Endodermal cell (in vitro differentiated cells): ENCODE data around the gene RTL1. TPM values are rescaled to one million over a fixed set of nuclear protein-coding genes. Genes with fewer than 3 reads are reported as not detected.

Experiments
- DNase-seq: peaks from one replicate; pipeline ENCODE4 v3.0.0-alpha.2; 2017
- H3K27ac ChIP-seq: 2 replicates; pipeline ENCODE4 v1.5.1; 2013; ENCODE audit warnings: mild to moderate bottlenecking, low read depth, low read length, moderate library complexity
- H3K27me3 ChIP-seq: 2 replicates; pipeline ENCODE4 v1.6.1; 2013; ENCODE audit warnings: mild to moderate bottlenecking, low read length, moderate library complexity; ENCODE audit not compliant: insufficient read depth, control insufficient read depth, poor library complexity, severe bottlenecking
- H3K36me3 ChIP-seq: 2 replicates; pipeline ENCODE4 v1.7.0; 2013; ENCODE audit warnings: mild to moderate bottlenecking, low read length, moderate library complexity; ENCODE audit not compliant: control insufficient read depth, insufficient read depth
- H3K4me1 ChIP-seq: one replicate; pipeline ENCODE4 v1.7.0; 2013; ENCODE audit warnings: low read length; ENCODE audit not compliant: control insufficient read depth, insufficient read depth
- H3K4me3 ChIP-seq: 2 replicates; pipeline ENCODE4 v1.5.1; 2013; ENCODE audit warnings: mild to moderate bottlenecking, low read length, moderate library complexity
- H3K9ac ChIP-seq: 2 replicates; pipeline ENCODE4 v1.6.1; 2013; ENCODE audit warnings: mild to moderate bottlenecking, low read length, moderate library complexity; ENCODE audit not compliant: poor library complexity, severe bottlenecking; ENCODE audit errors: extremely low read depth
- H3K9me3 ChIP-seq: 2 replicates; pipeline ENCODE4 v1.6.1; 2013; ENCODE audit warnings: mild to moderate bottlenecking, low read length, moderate library complexity; ENCODE audit not compliant: control insufficient read depth
- H3K27ac Mint-ChIP-seq: 2 replicates; pipeline ENCODE4 v1.8.0; 2020; ENCODE audit warnings: mixed read lengths
- H3K27me3 Mint-ChIP-seq: 2 replicates; pipeline ENCODE4 v1.8.0; 2021; ENCODE audit warnings: mild to moderate bottlenecking, mixed read lengths; ENCODE audit not compliant: insufficient read depth
- H3K36me3 Mint-ChIP-seq: 2 replicates; pipeline ENCODE4 v1.8.0; 2020; ENCODE audit warnings: low read depth, mixed read lengths
- H3K4me1 Mint-ChIP-seq: 2 replicates; pipeline ENCODE4 v1.8.0; 2020; ENCODE audit warnings: mixed read lengths
- H3K4me3 Mint-ChIP-seq: 2 replicates; pipeline ENCODE4 v1.8.0; 2020; ENCODE audit warnings: mild to moderate bottlenecking, moderate library complexity, mixed read lengths
- H3K9me3 Mint-ChIP-seq: 2 replicates; pipeline ENCODE4 v1.8.0; 2020; ENCODE audit warnings: mild to moderate bottlenecking, mixed read lengths
- CTCF ChIP-seq: fragments of 200-600 bp; sonication (generic); conservative IDR thresholded peaks from 2 replicates; pipeline ENCODE4 v1.5.0; 2021; ENCODE audit warnings: antibody characterized with exemption, mild to moderate bottlenecking
- WGBS, 2 experiments: methylation state at CpG; one replicate each; pipeline versions ENCODE4 v1.1.5 to v1.1.7; 2013; ENCODE audit warnings: missing lambda C conversion rate in 2 of 2, mixed read lengths in 1 of 2; ENCODE audit not compliant: insufficient coverage in 1 of 2, insufficient read length in 1 of 2; 5-methylcytosine and 5-hydroxymethylcytosine counted together
- total RNA-seq, 2 donors: library from RNA; stranded (reverse); fragmentation: NEBNext Ultra II Directional in 1 of 2; extraction: Animal tissue kit (Norgen Biotek cat#: 25700) in 1 of 2; gene quantifications; 2 replicates in 1 of 2; 3 replicates in 1 of 2; pipeline ENCODE4 v1.2.1, GENCODE V29; 2021

RTL1 gene
- total RNA-seq, 2 donors from 2014 or later: 0.86 to 2.0 TPM

GRCh38 chr14:100881211-100882025, 22.1 kb downstream of the RTL1 start:
- H3K4me1 ChIP-seq: no peaks in the 10 kb centered on the region
- H3K36me3 Mint-ChIP-seq: peaks cover 11% of the 10 kb centered on the region
- no peak overlapping the region for H3K4me3 ChIP-seq
- no peak for TF ChIP-seq CTCF
- peaks cover 25% of the 10 kb centered on the region for H3K9me3 Mint-ChIP-seq
- no peaks in the 10 kb centered on the region for H3K36me3 ChIP-seq
- WGBS, 2 experiments: 95 to 96% methylated on average over 35 to 38 of the region's 38 CpGs
- H3K9me3 ChIP-seq: no peaks in the 10 kb centered on the region
- no peak overlapping the region for H3K27ac Mint-ChIP-seq
- peaks cover 22% of the 10 kb centered on the region for H3K27me3 Mint-ChIP-seq
- no peak overlapping the region for H3K9ac ChIP-seq
- H3K4me3 Mint-ChIP-seq: no peak overlapping the region
- H3K4me1 Mint-ChIP-seq: peaks cover 13% of the 10 kb centered on the region
- no peaks in the 10 kb centered on the region for H3K27me3 ChIP-seq
- H3K27ac ChIP-seq: no peak overlapping the region
- no peak for DNase-seq

- H3K27ac ChIP-seq: no peak overlapping the region
- no peak overlapping the region for H3K4me3 ChIP-seq
- Mint-ChIP-seq H3K27ac (no peak overlapping the region), H3K4me1 (peaks cover 3% of the 10 kb centered on the region), H3K4me3 (no peak overlapping the region), H3K9me3 (peaks cover 25% of the 10 kb centered on the region), H3K36me3 (peaks cover 11% of the 10 kb centered on the region), H3K27me3 (peaks cover 23% of the 10 kb centered on the region)
- no peaks in the 10 kb centered on the region for H3K4me1 ChIP-seq
- H3K9ac ChIP-seq: no peak overlapping the region
- H3K27me3 ChIP-seq: no peaks in the 10 kb centered on the region
- H3K36me3 ChIP-seq: no peaks in the 10 kb centered on the region
- no peaks in the 10 kb centered on the region for H3K9me3 ChIP-seq
- WGBS, 2 experiments: 94% methylated on average over 21 to 34 of the region's 34 CpGs
- TF ChIP-seq CTCF: no peak
- no peak for DNase-seq
Observed at GRCh38 chr14:100880271-100881101, 23.0 kb downstream of the RTL1 start.

- Mint-ChIP-seq H3K9me3 (peaks cover 25% of the 10 kb centered on the region), H3K4me3 (no peak overlapping the region), H3K36me3 (peaks cover 11% of the 10 kb centered on the region), H3K4me1 (peaks cover 2% of the 10 kb centered on the region), H3K27ac (no peak overlapping the region), H3K27me3 (peaks cover 23% of the 10 kb centered on the region)
- Histone ChIP-seq H3K9ac (no peak overlapping the region), H3K4me3 (no peak overlapping the region), H3K27me3 (no peaks in the 10 kb centered on the region), H3K9me3 (no peaks in the 10 kb centered on the region), H3K36me3 (no peaks in the 10 kb centered on the region), H3K27ac (no peak overlapping the region), H3K4me1 (no peaks in the 10 kb centered on the region)
- DNase-seq: no peak
- no peak for TF ChIP-seq CTCF
- 92 to 93% methylated on average over 3 to 8 of the region's 8 CpGs for WGBS, 2 experiments
Observed at GRCh38 chr14:100879782-100880181, 23.7 kb downstream of the RTL1 start.
